Tibial artery (tissue), 4 donors: ENCODE results near the gene CRACDL.

Experiments used
- DNase-seq, 2 donors: peaks; one replicate each; pipeline ENCODE4 v3.0.0-alpha.2; 2019
- H3K27ac ChIP-seq, 2 donors: fragments of 200-600 bp; sonication (generic) in 1 of 2; 1 replicate in 1 of 2; 2 replicates in 1 of 2; pipeline ENCODE4 v1.5.1; 2018 to 2019; ENCODE audit warnings: mild to moderate bottlenecking in 1 of 2
- H3K27me3 ChIP-seq, 2 donors: fragments of 200-600 bp; sonication (generic) in 1 of 2; one replicate each; pipeline versions ENCODE4 v1.5.1 to v1.6.0; 2016 to 2019
- H3K36me3 ChIP-seq, 3 donors: fragments of 200-600 bp; sonication (generic) in 2 of 3; one replicate each; pipeline ENCODE4 v1.5.1; 2016 to 2019; ENCODE audit warnings: mild to moderate bottlenecking in 2 of 3
- H3K4me1 ChIP-seq, 4 donors: fragments of 200-600 bp; sonication (generic) in 2 of 4; 1 replicate in 3 of 4; 2 replicates in 1 of 4; pipeline ENCODE4 v1.5.1; 2016 to 2019
- H3K4me3 ChIP-seq, 2 donors: fragments of 200-600 bp; sonication (generic) in 1 of 2; 1 replicate in 1 of 2; 2 replicates in 1 of 2; pipeline ENCODE4 v1.5.1; 2018 to 2019; ENCODE audit warnings: mild to moderate bottlenecking in 2 of 2
- H3K9me3 ChIP-seq, 3 donors: fragments of 200-600 bp; sonication (generic) in 1 of 3; one replicate each; pipeline ENCODE4 v1.5.1; 2016 to 2019
- intact Hi-C: fragments of 100-400 bp; cut with DNase I; formaldehyde crosslinking; loops from one replicate; pipeline ENCODE4 v1.15.0; 2023; ENCODE audit warnings: low total_unique reads
- TF ChIP-seq, protein P1 (sequence below), 2 experiments: fragments of 200-600 bp in 1 of 2; fragments of 450-650 bp in 1 of 2; IDR thresholded peaks; one replicate each; pipeline ENCODE4 v1.5.1; 2017 to 2019; ENCODE audit warnings: antibody characterized with exemption in 2 of 2, mild to moderate bottlenecking in 1 of 2, moderate library complexity in 1 of 2

The CRACDL gene

DNA sequence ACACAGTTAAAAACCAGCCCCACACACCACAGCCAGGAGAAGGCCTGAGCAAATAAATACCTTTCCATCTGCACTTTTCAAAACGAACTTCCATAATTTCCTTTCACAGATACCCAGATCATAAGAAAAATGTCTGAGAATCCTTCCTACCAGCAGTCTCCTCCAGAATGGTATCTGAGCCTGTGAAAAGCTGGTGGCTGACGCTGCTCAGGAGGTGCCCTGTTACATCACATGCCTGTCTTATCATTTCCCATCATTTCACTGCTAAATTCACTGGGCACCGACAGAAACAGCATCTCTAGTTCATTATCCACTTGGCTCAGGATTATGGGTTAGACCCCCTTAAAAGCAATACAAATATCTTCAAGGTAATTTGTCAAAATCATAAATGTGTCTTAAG lies 4.4 kb downstream of the CRACDL start:
- no peak overlapping the region for H3K4me3 ChIP-seq
- no peak for DNase-seq
- H3K36me3 ChIP-seq = no peaks in the 10 kb centered on the region
- H3K4me1 ChIP-seq = peaks cover 0 to 14% (median 10%) of the 10 kb centered on the region in 4 donors
- TF ChIP-seq, protein P1, sequence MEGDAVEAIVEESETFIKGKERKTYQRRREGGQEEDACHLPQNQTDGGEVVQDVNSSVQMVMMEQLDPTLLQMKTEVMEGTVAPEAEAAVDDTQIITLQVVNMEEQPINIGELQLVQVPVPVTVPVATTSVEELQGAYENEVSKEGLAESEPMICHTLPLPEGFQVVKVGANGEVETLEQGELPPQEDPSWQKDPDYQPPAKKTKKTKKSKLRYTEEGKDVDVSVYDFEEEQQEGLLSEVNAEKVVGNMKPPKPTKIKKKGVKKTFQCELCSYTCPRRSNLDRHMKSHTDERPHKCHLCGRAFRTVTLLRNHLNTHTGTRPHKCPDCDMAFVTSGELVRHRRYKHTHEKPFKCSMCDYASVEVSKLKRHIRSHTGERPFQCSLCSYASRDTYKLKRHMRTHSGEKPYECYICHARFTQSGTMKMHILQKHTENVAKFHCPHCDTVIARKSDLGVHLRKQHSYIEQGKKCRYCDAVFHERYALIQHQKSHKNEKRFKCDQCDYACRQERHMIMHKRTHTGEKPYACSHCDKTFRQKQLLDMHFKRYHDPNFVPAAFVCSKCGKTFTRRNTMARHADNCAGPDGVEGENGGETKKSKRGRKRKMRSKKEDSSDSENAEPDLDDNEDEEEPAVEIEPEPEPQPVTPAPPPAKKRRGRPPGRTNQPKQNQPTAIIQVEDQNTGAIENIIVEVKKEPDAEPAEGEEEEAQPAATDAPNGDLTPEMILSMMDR (IDR thresholded peaks at IDR 0.05) = no peak
- H3K27ac ChIP-seq = no peak overlapping the region
- intact Hi-C loops = no loop called here
- peaks cover 0 to 28% of the 10 kb centered on the region in 2 donors for H3K27me3 ChIP-seq
- no peaks in the 10 kb centered on the region for H3K9me3 ChIP-seq

GRCh38 chr2:98929920-98930319 lies 6.1 kb downstream of the CRACDL start:
- Histone ChIP-seq H3K9me3 (no peaks in the 10 kb centered on the region), H3K36me3 (no peaks in the 10 kb centered on the region), H3K27me3 (peaks cover 0 to 12% of the 10 kb centered on the region in 2 donors), H3K4me3 (no peak overlapping the region), H3K4me1 (no peaks in the 10 kb centered on the region), H3K27ac (no peak overlapping the region)
- intact Hi-C loops = no loop called here
- no peak for DNase-seq
- TF ChIP-seq, protein P1 (IDR thresholded peaks at IDR 0.05) = no peak

DNA sequence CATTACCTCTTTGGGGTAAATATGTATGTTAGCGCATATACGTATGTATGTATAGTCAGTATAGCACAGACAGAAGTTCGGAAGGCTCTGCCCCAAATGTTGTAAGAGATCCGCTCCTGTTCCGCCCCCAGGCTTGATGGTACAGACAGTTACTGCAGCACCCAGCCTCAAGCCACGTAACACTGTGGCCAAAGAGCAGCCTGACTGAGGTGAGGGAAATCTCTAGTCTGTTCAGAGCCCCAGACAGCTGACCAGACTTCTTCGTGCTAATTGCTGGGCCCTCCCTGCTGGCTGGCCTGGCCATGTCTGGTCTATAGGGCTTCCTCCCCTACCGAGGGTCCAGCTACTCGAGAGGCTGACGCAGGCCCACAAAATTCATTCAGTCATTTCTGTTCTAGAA lies 7.8 kb downstream of the CRACDL start:
- Histone ChIP-seq H3K27ac (no peak overlapping the region), H3K9me3 (no peaks in the 10 kb centered on the region), H3K27me3 (peaks cover 0 to 3% of the 10 kb centered on the region in 2 donors), H3K36me3 (no peaks in the 10 kb centered on the region), H3K4me3 (no peak overlapping the region), H3K4me1 (no peaks in the 10 kb centered on the region)
- intact Hi-C loops = no loop called here
- TF ChIP-seq, protein P1 (IDR thresholded peaks at IDR 0.05) = no peak
- no peak for DNase-seq

DNA sequence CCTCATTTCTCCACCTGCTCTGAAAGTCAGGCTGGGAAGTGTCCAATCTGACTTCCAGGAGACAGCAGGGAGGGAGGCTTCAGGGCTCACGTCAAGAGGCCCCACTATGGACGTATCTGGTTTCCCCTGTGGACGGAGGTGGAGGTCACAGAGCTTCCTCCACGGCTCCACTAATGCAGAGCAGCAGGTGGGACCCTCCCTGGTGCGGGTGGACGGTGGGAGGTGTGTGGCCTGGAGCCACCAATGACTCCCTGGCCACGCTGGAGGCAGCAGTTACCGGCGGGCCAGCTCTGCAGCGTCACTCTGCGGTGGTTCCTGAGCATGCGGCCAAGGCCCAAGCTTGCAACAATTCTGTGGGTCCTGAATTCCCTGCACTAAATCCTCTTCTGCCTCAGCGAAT lies 9.0 kb downstream of the CRACDL start:
- Histone ChIP-seq H3K27me3 (peaks cover 0 to 3% of the 10 kb centered on the region in 2 donors), H3K27ac (no peak overlapping the region), H3K36me3 (no peaks in the 10 kb centered on the region), H3K4me1 (no peaks in the 10 kb centered on the region), H3K4me3 (no peak overlapping the region), H3K9me3 (no peaks in the 10 kb centered on the region)
- DNase-seq = no peak
- intact Hi-C loops = no loop called here
- TF ChIP-seq, protein P1 (IDR thresholded peaks at IDR 0.05) = no peak

GRCh38 chr2:98926601-98927000 lies 9.4 kb downstream of the CRACDL start:
- Histone ChIP-seq H3K27ac (no peak overlapping the region), H3K27me3 (peaks cover 0 to 3% of the 10 kb centered on the region in 2 donors), H3K4me1 (no peaks in the 10 kb centered on the region), H3K9me3 (no peaks in the 10 kb centered on the region), H3K36me3 (no peaks in the 10 kb centered on the region), H3K4me3 (no peak overlapping the region)
- no peak for DNase-seq
- intact Hi-C loops = no loop called here
- TF ChIP-seq, protein P1 (IDR thresholded peaks at IDR 0.05) = no peak

GRCh38 chr2:98924910-98925309 lies 11.1 kb downstream of the CRACDL start:
- intact Hi-C loops = no loop called here
- H3K36me3 ChIP-seq = no peaks in the 10 kb centered on the region
- no peaks in the 10 kb centered on the region for H3K9me3 ChIP-seq
- DNase-seq = no peak
- no peak overlapping the region for H3K4me3 ChIP-seq
- H3K27ac ChIP-seq = no peak overlapping the region
- H3K4me1 ChIP-seq = no peaks in the 10 kb centered on the region
- TF ChIP-seq, protein P1 (IDR thresholded peaks at IDR 0.05) = no peak
- peaks cover 0 to 3% of the 10 kb centered on the region in 2 donors for H3K27me3 ChIP-seq
